Adrenal gland (tissue), 12 donors: ENCODE data around the gene TRIM24. TPM values are rescaled to one million over a fixed set of nuclear protein-coding genes. Genes with fewer than 3 reads are reported as not detected.

ENCODE experiments used
- DNase-seq, 7 donors: peaks; one replicate each; pipeline ENCODE4 v3.0.0-alpha.2; 2019 to 2020
- H3K27ac ChIP-seq, 5 donors: fragments of 200-600 bp; sonication (generic) in 4 of 5; 1 replicate in 3 of 5; 2 replicates in 2 of 5; pipeline versions ENCODE4 v1.5.1 to v1.8.0; 2016 to 2020; ENCODE audit warnings: mild to moderate bottlenecking in 1 of 5
- H3K27me3 ChIP-seq: fragments of 200-600 bp; 2 replicates; pipeline ENCODE4 v1.8.0; 2021
- H3K36me3 ChIP-seq, 2 donors: fragments of 200-600 bp; replicated peaks in 1 of 2; 1 replicate in 1 of 2; 2 replicates in 1 of 2; pipeline versions ENCODE4 v1.5.1 to v1.8.0; 2018 to 2022
- H3K4me1 ChIP-seq, 2 donors: fragments of 200-600 bp; replicated peaks in 1 of 2; 1 replicate in 1 of 2; 2 replicates in 1 of 2; pipeline versions ENCODE4 v1.5.1 to v1.8.0; 2018 to 2021
- H3K4me3 ChIP-seq, 4 donors: fragments of 200-600 bp; sonication (generic) in 3 of 4; one replicate each; pipeline ENCODE4 v1.5.1; 2016 to 2018
- H3K9me3 ChIP-seq, 3 donors: fragments of 200-600 bp; sonication (generic) in 1 of 3; replicated peaks in 1 of 3; 1 replicate in 2 of 3; 2 replicates in 1 of 3; pipeline versions ENCODE4 v1.5.1 to v1.8.0; 2016 to 2021
- POLR2A ChIP-seq, 2 donors: fragments of 450-650 bp; IDR thresholded peaks; one replicate each; pipeline ENCODE4 v1.6.1; 2017; ENCODE audit warnings: antibody characterized with exemption in 2 of 2, mild to moderate bottlenecking in 2 of 2, moderate library complexity in 1 of 2
- WGBS, 4 donors: extraction: QIAGEN DNeasy Blood & Tissue Kit in 2 of 4; methylation state at CpG; one replicate each; pipeline versions ENCODE4 v1.1.5 to v1.1.7; 2013 to 2017; 5-methylcytosine and 5-hydroxymethylcytosine counted together
- intact Hi-C, 2 donors: fragments of 100-400 bp; cut with DNase I; formaldehyde crosslinking; loops; one replicate each; pipeline versions ENCODE4 v1.14.1 to v1.15.0; 2022 to 2023
- polyA plus RNA-seq, 3 donors: library from polyadenylated mRNA; stranded (reverse); fragments of 200-250 nt in 2 of 3; fragments of 350-450 nt in 1 of 3; fragmentation: Illumina TruSeq in 1 of 3; extraction: RNeasy Lipid Tissue Mini Kit (QIAGEN cat#74804) in 1 of 3; gene quantifications; one replicate each; pipeline ENCODE4 v1.2.3, GENCODE V29; 2013 to 2014
- total RNA-seq, 9 donors: library from RNA; depleted of rRNA in 4 of 9; stranded (reverse); fragments of >200 nt in 4 of 9; fragments of 120-200 nt in 1 of 9; fragmentation: NEBNext Ultra II Directional in 1 of 9; extraction: Animal tissue kit (Norgen Biotek cat#: 25700) in 1 of 9; gene quantifications; one replicate each; pipeline versions ENCODE4 v1.1.0 to v1.2.4, GENCODE V29; 2013 to 2023
- TF ChIP-seq, protein P1 (sequence below), 6 experiments: fragments of 450-650 bp in 4 of 6; fragments of 200-600 bp in 2 of 6; sonication (generic) in 1 of 6; IDR thresholded peaks; 1 replicate in 5 of 6; 2 replicates in 1 of 6; pipeline versions ENCODE4 v1.5.1 to v1.8.0; 2016 to 2021; ENCODE audit warnings: antibody characterized with exemption in 6 of 6, mild to moderate bottlenecking in 2 of 6, moderate library complexity in 1 of 6
- donor health status: healthy with polysubstance abuse.
- donor health status: Bipolar disorder and iron deficiency.
- donor health status: DM: yes; HTN: yes; CAD: no.
- donor health status: DM: no; HTN: no; CAD: no.
- donor health status: DM: no; HTN: no; CAD: no.
- donor health status: DM: yes; HTN: yes; CAD: no.

Gene TRIM24
- total and polyA plus RNA-seq, 12 donors = 22.7 to 103 (median 59.4) TPM

DNA sequence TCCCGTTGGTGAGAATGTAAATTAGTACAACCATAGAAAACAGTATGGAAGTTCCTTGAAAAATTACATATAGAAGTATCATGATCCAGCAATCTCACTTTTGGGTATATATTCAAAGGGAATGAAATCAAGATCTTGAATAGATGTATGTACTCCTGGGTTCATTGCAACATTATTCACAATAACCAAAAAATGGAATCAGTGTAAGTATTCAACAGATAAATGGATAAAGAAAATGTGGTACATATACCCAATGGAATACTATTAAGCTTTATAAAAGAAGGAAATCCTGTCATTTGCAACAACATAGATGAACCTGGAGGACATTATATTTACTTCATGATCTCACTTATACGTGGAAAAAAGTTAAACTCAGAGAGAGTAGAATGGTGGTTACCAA lies 86.8 kb downstream of the TRIM24 start:
- 92 to 99% (median 95%) methylated on average over 2 of the region's 2 CpGs for WGBS, 4 donors
- Histone ChIP-seq H3K27ac (no peak overlapping the region), H3K4me3 (no peak overlapping the region), H3K27me3 (no peaks in the 10 kb centered on the region), H3K36me3 (peaks cover 0 to 12% of the 10 kb centered on the region in 2 donors), H3K4me1 (no peaks in the 10 kb centered on the region), H3K9me3 (no peaks in the 10 kb centered on the region)
- DNase-seq = no peak
- TF ChIP-seq, protein P1, sequence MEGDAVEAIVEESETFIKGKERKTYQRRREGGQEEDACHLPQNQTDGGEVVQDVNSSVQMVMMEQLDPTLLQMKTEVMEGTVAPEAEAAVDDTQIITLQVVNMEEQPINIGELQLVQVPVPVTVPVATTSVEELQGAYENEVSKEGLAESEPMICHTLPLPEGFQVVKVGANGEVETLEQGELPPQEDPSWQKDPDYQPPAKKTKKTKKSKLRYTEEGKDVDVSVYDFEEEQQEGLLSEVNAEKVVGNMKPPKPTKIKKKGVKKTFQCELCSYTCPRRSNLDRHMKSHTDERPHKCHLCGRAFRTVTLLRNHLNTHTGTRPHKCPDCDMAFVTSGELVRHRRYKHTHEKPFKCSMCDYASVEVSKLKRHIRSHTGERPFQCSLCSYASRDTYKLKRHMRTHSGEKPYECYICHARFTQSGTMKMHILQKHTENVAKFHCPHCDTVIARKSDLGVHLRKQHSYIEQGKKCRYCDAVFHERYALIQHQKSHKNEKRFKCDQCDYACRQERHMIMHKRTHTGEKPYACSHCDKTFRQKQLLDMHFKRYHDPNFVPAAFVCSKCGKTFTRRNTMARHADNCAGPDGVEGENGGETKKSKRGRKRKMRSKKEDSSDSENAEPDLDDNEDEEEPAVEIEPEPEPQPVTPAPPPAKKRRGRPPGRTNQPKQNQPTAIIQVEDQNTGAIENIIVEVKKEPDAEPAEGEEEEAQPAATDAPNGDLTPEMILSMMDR (IDR thresholded peaks at IDR 0.05) = no peak
- no peak for TF ChIP-seq POLR2A (IDR thresholded peaks at IDR 0.05)
- intact Hi-C loops = no loop called here

DNA sequence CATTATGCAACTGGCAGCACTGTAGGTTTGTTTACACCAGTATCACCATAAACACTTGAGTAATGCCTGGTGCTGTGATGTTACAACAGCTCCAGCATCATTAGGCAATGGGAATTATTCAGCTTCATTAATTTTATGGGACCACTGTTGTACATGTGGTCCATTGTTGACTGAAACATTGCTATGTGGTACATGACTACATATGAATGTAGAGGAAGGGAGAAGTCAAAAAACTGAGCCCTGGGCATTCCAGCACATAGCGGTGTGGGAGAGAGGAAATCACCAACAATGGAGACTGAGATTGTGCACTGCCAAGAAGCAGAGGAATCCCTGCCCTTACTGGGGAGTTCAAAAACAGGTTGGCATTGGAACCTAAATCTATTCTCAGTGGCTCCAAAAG lies 89.0 kb downstream of the TRIM24 start:
- H3K4me1 ChIP-seq = no peaks in the 10 kb centered on the region
- H3K36me3 ChIP-seq = peaks cover 0 to 35% of the 10 kb centered on the region in 2 donors
- WGBS, 4 donors = 84 to 95% (median 94%) methylated on average over 1 of the region's 1 CpG
- H3K27me3 ChIP-seq = no peaks in the 10 kb centered on the region
- no peak for DNase-seq
- H3K9me3 ChIP-seq = no peaks in the 10 kb centered on the region
- H3K4me3 ChIP-seq = no peak overlapping the region
- TF ChIP-seq POLR2A (IDR thresholded peaks at IDR 0.05) = no peak
- TF ChIP-seq, protein P1 (IDR thresholded peaks at IDR 0.05) = no peak
- H3K27ac ChIP-seq = no peak overlapping the region
- intact Hi-C loops = no loop called here

DNA sequence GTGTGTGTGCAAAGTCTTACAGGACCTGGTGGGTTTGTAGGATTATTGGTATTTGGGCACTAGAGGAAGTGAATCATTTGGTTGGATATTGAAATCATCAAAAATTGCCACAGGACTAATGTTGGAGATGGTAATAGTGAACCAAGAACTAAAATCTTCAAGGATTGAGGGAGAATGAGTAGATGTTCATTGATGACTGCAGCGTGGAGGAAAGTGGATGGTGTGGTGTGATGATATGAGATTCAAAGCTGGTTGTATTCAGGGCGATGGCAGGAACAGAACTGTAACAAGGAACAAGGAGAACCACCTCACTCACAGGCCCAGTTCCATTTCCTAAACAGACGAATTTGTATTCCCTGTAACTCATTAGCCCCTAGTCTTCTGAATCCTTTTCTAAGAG lies 90.3 kb downstream of the TRIM24 start:
- no peaks in the 10 kb centered on the region for H3K4me1 ChIP-seq
- DNase-seq = no peak
- peaks cover 0 to 47% of the 10 kb centered on the region in 2 donors for H3K36me3 ChIP-seq
- intact Hi-C loops = no loop called here
- no peaks in the 10 kb centered on the region for H3K9me3 ChIP-seq
- TF ChIP-seq POLR2A (IDR thresholded peaks at IDR 0.05) = no peak
- TF ChIP-seq, protein P1 (IDR thresholded peaks at IDR 0.05) = no peak
- H3K4me3 ChIP-seq = no peak overlapping the region
- H3K27me3 ChIP-seq = no peaks in the 10 kb centered on the region
- 94 to 99% (median 96%) methylated on average over 3 of the region's 3 CpGs for WGBS, 4 donors
- no peak overlapping the region for H3K27ac ChIP-seq

DNA sequence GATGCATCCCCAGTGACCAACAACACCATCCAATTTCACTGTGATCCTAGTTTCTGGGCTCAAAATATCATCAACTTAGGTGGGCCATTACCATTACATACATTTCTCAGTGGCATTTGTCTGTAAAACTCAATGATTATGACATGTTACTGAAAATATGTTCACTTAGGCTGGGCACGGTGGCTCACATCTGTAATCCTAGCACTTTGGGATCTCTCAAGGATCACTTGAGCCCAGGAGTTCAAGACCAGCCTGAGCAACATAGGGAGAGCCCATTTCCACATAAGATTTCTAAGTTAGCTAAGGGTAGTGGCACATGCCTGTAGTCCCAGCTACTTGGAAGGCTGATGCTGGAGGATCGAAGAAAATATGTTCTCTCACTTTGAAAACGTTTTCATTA lies 91.0 kb downstream of the TRIM24 start:
- Histone ChIP-seq H3K9me3 (peaks cover 0 to 5% (median 2%) of the 10 kb centered on the region in 3 donors), H3K36me3 (peaks cover 0 to 55% of the 10 kb centered on the region in 2 donors), H3K4me3 (no peak overlapping the region), H3K4me1 (no peaks in the 10 kb centered on the region), H3K27ac (no peak overlapping the region), H3K27me3 (no peaks in the 10 kb centered on the region)
- no peak for DNase-seq
- intact Hi-C loops = no loop called here
- WGBS, 4 donors = 90 to 100% (median 93%) methylated on average over 3 of the region's 3 CpGs
- no peak for TF ChIP-seq POLR2A (IDR thresholded peaks at IDR 0.05)
- TF ChIP-seq, protein P1 (IDR thresholded peaks at IDR 0.05) = no peak
